GM19099 (cell line): ENCODE measurements around the gene RPP25.

Source experiments
- POLR2A ChIP-seq: IDR thresholded peaks from 3 replicates; pipeline ENCODE4 v1.6.1; 2011; ENCODE audit warnings: low read depth; ENCODE audit not compliant: insufficient read length; ENCODE audit errors: extremely low read depth

The RPP25 gene

GRCh38 chr15:74907163-74907870 lies 49.3 kb downstream of the RPP25 start:
- no peak for TF ChIP-seq POLR2A

GRCh38 chr15:74906450-74907162 lies 50.0 kb downstream of the RPP25 start, which contains the start of gene FAM219B:
FAM219B (minus strand) TSS chr15:74906851; CDS start chr15:74906800, 51 bp downstream.
- peak; percentile 83 for TF ChIP-seq POLR2A

- no peak for TF ChIP-seq POLR2A
These were observed 50.5 kb downstream of the RPP25 start for GRCh38 chr15:74906067-74906449.
